ENCODE measurements around the gene LITAF.
"Not testable (repeated sequence)": the region's sequence is repeated elsewhere in the genome, so short reads cannot be mapped to it uniquely, and the experiment has no call there.

The LITAF gene

DNA sequence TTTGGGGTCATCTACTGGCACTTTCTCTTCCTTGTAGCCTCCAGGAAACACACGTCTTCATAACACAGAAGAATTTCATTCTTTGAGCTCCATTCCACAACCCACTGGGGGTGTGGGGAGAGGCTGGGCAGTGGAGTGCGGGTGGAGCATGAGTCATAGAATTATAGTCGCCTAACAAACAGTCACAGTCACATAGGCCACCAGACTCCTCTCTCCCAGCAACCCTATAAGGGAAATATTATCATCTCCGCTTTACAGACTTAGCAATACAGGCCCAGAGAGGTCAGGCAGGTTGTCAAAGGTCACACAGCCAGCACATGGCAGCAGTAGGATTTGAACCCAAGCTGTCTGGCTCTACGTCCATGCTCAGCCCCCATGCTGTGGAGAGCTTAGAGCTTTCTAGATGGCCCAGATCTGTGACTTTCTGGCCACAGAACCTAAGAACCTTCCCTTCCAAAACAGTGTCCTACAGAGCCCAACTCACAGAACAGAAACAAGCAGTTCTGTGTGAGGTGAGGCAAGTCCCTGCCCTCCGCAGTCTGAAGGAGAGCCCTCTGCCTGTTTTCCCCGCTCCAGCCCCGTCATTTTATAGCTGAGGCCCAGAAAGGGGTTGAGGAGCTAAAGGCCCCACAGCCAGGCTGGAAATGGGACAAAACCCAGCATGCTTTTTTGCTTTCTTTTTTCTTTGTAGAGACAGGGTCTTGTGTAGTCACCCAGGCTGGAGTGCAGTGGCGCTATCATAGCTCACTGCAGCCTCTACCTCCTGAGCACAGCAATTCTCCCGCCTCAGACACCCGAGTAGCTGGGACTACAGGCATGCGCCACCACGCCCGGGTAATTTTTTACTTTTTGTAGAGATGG, 10.7 kb upstream of the LITAF start:
- no peak for DNase-seq (ENCODE audit: low read depth in 3 of 3)

DNA sequence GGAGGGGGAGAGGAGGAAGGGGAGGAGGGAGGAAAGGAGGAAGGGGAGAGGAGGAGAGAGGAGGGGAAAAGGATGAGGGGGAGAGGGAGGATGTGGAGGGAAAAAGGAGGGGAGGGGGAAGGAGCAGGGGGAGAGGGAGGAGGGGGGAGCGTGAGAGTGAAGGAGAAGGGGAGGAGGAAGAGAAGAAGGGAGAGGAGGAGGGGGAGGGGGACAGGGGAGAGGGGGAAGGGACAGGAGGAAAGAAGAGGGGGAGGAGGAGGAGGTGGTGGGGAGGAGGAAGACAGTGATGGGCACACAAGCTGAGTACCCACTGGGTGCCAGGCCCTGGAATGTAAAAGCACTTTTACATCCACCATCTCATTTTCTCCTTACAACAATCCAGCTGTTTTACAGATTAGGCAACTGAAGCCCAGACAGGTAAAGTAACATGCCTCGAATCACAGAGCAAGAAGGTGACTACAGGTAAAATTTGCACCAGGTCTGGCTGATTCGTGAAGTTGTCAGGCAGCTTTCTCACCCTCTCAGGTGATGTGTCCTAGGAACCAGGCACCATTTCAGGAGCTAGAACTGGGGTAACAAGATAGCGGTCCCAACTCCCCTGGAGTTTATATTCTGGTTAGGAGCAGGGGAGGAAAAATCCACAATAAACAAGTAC, 10.0 kb upstream of the LITAF start:
- no peak for DNase-seq (ENCODE audit: low read depth in 3 of 3)

DNA sequence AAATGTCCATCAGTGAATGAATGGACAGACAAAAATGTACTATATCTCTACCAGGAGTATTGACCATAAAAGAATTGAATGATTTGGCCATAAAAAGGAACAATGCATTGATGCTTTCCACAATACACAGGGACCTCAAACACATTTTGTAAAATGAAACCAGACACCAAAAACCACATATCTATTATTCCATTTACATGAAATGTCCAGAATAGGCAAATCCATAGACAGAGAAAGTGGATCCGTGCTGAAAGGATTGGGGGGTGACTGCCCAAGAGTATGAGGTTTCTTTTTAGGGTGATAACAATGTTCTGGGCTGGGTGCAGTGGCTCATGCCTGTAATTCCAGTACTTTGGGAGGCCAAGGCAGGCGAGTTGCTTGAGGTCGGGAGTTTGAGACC, 6.9 kb upstream of the LITAF start:
- no peak for DNase-seq (ENCODE audit: low read depth in 3 of 3)

DNA sequence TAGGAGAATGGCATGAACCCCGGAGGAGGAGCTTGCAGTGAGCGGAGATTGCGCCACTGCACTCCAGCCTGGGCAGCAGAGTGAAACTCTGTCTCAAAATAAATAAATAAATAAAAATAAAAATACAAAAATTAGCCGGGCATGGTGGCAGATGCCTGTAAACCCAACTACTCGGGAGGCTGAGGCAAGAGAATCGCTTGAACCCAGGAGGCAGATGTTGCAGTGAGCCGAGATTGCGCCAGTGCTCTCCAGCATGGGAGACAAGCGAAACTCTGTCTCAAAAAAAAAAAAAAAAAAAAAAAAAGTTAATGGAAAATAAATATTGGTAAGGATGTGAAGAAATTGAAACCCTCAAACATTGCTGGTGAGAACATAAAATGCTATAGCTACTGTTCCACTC, 6.4 kb upstream of the LITAF start:
- DNase-seq (ENCODE audit: low read depth in 3 of 3), result not testable (repeated sequence)

DNA sequence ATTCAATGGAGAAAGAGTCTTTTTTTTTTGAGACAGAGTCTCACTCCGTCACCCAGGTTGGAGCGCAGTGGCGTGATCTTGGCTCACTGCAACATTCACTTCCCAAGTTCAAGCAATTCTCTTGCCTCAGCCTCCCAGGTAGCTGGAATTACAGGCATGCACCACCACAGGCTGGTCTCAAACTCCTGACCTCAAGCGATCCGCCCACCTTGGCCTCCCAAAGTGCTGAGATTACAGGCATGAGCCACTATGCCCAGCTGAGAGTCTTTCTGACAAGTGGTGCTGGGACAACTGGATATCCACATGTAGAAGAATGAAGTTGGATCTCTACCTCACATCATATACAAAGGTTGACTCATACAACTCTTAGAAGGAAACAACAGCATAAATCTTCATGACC, 4.9 kb upstream of the LITAF start:
- DNase-seq (ENCODE audit: low read depth in 3 of 3), result not testable (repeated sequence)

DNA sequence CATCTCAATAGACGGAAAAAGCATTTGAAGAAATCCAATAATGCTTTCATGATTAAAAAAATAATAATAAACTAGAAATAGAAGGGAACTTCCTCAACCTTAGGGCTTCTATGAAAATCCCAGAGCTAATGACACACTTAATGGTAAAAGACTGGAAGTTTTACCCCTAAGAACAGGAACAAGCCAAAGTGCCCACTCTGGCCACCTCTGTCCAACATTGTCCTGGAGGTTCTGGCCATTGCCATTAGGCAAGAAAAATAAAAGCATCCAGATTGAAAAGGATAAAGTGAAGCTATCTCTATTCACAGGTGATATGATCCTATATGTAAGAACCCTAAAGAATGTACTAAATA, 2.5 kb upstream of the LITAF start:
- no peak for DNase-seq (ENCODE audit: low read depth in 3 of 3)

DNA sequence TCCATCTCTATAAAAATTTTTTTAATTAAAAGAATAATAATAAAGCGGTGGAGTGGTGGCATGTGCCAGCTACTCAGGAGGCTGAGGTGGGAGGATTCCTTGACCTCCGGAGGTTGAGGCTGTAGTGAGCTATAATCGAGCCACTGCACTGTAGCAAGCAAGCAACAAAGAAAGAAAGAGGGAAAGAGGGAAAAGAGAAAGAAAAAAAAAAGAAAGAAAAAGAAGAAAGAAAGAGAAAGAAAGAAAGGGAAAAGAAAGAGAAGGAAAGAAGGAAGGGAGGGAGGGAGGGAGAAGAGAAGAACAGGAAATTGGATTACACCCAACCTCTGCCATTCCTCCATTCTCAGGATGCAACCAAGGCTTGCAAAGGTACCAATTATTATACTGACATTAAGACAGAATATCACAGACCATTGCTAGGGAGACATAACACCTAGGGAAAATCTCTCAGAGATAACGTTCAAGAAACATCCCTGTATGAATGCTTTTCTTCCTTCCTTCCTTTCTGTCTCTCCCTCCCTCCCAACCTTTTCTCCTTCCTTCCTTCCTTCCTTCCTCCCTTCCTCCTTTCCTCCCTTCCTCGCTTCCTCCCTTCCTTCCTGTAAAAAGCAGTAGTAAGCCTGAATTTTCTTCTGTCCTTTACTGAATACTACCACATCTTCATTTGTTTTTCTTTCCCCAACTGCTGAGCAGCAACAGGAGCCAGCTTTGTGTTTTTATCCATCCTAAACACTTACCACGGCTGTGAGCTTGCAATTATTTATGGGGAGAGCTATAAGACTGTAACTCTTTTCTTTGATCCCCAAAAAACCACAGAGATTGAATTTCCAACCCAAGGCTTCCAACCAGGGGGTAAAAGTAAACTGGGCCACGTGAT, 1.8 kb upstream of the LITAF start:
- no peak for DNase-seq (ENCODE audit: low read depth in 3 of 3)

DNA sequence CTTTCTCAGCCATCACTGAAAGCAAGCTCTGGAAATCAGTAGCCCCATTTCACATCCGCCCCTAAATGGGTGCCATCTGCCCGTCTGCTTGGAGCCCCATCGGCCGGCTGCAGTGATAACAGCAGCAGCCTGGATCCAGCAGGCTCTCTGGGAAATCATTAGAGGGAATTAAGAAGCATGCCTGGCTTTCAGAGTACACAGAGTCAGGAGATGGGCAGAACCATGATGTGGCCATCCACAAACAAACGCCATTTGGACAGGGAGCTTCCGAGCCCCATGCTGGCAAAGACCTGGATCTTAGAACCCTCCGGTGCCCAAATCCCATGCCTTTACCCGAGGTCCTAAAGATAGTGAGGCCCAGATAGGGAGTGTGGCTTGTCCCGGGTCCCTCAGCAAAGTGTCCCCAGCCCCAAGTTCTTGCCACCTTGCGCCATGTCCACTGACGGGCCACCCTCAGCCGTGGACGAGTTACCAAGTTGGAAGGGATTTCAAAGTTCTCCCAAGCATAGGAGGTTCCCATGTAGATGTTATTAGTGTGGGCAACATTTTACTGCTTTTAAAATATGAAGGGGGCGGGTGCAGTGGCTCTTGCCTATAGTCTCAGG, 1.0 kb upstream of the LITAF start:
- DNase-seq (ENCODE audit: low read depth in 3 of 3), result no peak

DNA sequence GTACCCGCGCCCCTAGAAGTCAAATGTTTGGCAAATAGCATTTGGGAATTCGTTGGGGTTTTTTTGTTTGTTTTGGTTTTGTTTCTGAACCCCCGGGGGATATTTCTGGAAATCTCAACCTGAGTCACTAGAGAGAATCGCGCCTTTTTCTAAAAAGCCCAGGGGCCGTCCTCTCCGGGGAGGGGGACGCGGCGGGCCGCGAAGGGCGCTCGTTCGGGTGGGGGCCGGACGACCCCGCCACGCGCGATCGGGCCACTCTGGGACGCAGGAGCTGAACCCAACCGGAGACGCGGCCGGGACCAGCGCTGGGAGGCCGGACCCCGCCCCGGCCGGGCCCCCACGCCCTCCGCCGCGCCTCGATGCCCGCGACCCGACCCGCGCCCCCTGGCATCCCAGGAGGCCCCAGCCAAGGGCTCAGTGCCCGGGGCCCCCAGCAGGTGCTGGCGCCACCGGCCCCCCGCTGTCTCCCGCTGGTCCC, 302 bp downstream of the LITAF start:
- peak in 1 of 3 experiments; percentile 11 for DNase-seq (ENCODE audit: low read depth in 3 of 3)

DNA sequence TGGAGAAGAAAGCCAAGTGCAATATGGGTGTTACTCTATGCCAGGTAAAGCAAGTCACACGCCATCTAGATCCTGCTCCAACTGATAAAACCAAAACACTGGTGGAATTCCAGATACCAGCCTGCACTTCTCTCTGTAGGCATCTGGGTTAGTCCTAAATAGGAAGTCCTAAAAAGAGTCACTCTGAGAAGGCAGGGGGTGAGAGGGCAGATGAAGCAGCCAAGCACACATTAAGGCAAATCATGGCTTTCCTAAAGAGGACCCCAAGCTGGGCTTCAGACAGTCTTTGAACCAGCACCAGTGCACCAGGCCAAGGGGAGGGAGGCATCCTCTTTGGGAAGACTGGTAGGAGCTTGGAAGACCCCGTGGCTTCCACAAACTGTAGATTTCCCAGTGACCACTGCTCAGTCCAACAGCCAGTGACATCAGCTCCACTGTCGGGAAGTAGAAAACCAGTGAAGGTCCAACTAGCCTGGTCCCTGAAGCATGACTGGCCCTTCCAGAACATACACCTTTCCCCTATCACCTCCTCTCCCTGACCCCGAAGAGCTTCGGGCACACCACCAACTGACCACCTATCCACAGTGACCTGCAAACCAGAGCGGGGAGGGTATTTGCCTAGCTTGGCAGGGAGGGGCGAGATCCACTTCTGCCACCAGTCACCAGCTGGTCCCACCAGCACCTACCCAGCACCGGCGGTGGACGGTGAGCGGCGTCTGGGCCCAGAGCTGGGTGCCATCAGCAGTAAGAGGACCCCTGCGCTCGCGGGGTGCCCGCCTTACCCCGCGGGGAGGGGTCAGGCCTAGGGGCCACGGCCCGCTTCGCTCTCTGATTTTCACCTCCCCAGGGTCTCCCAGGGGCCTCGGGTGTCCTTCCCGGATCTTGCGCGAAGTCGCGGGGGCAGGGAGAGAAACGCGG, 1.0 kb downstream of the LITAF start:
- DNase-seq (ENCODE audit: low read depth in 3 of 3), result peak in 1 of 3 experiments; percentile 14

DNA sequence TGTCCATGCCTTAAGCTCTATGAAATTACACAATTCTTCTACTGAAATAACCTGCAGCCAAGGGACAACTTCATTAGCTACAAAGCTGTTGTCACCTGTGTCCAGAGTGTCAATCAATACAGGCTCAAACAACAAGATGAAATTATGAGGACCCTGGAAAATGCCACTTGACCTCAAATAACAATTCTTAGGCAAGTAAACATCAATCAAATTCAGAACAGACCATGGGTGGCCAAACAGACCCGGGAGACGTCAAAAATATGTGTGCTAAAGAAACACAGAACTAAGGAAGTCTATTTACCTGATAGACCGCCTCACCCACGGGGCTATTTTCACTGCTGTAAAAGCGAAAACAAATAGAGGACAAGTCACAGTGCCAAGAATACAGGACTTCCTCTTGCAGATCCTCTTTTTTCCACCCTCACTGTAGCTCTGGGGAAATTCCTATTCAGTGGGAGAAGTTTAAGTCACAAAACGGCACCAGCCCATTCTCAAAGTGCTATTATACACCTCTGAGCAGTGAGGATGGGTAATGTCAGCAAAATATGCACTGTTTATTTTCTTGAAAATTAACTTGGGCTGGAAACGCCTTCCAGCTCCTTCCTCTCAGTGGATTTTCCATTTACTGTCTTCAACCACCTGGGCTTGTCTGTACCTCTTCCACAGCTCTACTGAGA, 2.7 kb downstream of the LITAF start:
- DNase-seq (ENCODE audit: low read depth in 3 of 3), result no peak

DNA sequence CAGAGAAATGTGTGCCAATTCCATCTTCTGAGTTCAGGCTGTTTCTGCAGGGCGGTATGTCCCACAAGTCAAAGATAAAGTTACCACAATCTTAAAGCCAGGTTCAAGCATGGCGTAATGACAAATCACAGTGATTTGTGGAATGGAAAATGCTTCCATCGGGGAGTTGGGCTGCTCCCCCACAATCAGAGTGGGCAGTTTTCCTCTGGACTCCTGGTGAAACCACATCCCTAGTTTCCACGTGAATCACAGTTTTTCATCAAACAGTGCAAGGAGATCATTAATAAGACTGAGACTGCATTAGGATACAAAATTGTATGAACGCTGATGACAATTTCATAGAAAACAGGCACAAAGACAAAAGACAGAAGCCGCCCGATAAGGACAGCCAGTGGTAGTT, 3.6 kb downstream of the LITAF start:
- no peak for DNase-seq (ENCODE audit: low read depth in 3 of 3)

DNA sequence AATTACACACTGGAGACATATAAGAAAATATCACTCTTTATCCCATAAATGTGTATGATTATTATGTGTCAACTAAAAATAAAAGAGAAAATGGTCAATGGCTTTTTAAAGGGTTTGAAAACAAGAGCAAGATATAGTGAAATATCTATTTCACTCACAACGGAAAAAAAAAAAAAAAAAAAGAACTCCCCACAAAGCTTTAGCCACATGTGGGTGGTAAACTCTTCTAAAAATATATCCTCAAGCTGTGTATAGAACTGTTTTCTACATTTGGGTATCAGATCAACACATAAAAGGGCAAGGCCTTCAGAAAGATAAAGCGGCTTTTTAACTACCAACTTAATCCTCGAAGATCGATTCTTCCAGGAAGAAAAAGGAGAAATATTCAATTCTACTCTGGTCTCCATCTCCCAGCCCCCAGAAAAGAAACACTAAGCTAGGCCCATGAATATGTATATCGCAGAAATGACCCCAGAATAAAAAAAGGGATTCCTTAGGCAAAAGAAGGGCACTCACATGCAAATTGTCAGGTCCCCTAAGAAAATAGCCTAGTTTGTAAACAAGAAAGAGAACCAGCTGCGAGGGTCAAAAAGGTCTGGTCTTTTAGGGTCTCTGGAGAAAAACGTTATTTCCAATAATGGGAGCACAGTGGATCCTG, 4.4 kb downstream of the LITAF start:
- no peak for DNase-seq (ENCODE audit: low read depth in 3 of 3)

DNA sequence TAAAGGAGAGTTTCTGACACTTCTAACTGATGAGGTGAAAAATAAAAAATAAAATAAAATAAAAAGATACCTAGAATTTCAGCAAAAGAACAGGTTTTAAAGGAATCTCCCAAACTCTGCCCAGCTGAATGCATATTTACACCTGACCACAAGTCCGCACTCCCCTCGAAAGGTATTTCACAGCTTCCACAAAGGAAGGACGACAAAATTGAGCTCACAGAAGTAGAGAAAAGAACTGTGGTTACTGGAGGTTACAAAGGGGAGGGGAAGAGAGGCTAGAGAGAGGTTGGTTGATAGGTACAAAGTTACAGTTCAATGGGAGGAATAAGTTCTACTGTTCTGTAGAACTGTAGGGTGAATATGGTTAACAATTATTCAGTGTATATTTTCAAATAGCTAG, 5.0 kb downstream of the LITAF start:
- DNase-seq (ENCODE audit: low read depth in 3 of 3), result no peak

DNA sequence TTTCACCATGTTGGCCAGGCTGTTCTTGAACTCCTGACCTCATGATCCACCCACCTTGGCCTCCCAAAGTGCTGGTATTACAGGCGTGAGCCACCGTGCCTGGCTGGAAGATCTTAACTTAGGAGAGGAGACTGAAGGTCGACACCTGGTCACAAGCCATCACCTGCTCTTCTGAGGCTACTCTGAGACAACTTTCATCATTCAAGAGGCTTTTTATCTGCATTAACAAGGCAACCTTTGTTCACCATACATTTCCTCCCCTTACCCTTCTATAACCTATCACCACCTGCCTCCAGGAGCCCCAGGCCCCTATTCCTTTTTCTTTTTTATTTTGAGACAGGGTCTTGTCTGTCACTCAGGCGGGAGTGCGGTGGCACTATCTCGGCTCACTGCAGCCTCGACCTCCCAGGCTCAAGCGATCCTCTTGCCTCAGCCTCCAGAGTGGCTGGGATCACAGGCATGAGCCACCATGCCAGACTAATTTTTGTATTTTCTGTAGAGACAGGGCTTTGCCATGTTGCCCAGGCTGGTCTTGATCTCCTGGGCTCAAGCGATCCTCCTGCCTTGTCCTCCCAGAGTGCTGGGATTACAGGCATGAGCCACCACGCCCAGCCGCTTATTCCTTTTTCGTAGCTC, 6.2 kb downstream of the LITAF start:
- DNase-seq (ENCODE audit: low read depth in 3 of 3), result no peak

DNA sequence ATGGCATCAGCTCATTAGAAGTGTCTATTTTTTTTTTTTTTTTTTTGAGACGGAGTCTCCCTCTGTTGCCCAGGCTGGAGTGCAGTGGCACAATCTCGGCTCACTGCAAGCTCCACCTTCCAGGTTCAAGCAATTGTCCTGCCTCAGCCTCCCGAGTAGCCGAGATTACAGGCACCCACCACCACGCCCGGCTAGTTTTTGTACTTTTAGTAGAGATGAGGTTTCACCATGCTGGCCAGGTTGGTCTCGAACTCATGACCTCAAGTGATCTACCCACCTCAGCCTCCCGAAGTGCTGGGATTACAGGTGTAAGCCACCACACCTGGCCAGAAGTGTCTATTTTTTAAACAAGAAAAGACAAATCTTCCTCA, 9.4 kb downstream of the LITAF start:
- not testable (repeated sequence) for DNase-seq (ENCODE audit: low read depth in 3 of 3)

DNA sequence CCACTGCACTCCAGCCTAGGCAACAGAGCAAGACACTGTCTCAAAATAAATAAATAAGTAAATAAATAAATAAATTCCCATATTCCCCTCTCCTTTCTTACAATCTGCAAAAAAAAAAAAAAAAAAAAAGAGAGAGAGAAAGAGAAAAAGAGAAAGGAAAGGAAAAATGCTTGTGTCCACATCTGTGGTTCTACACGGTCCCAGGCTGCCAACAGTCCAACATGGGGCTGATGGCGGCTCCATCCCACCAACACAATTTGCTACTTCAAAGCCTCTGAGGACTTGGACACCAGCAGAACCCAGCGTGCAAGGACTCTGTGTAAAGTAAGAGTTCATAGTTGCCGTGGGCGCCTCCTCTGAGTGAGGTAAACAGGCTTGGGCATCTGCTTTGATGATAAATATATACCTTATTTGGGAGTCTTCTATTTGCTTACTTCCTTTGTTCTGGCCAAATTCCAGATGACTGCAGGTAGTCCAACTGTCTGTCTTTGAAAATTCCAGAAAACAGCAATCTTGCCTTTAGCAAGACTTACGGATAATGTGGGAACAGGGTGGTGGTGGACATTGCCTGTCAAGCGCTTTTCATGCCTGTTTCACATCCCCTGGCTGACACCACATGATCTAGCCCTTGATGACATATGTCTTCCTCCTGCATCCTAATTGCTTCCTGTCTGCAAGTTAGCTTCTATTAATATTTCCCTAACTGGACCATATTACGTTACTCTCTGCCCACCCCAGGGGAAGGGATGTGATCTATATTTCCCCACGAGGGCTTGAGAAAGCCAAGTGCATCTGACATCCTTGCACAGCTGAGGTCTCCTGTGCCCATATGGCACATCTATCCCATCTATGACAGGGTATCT, 10.1 kb downstream of the LITAF start:
- DNase-seq (ENCODE audit: low read depth in 3 of 3), result no peak

DNA sequence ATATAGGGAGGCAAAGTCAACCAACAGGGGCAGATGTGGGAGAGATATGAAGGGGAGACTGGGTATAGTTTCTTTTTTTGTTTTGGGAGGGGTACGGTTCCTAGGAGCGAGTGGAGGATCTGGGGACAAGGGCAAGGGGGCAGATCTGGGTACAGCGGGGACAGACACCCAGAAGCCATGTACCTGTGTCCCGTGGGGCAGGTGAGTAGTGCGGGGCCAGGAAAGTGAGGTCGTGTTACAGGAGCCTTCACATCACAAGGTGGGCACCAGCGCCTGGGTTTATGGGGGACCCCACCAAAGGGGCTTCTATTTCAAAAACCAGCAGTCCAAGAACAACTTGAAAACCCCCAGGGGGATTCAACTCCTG, 11.5 kb downstream of the LITAF start:
- DNase-seq (ENCODE audit: low read depth in 3 of 3), result no peak

Measured in stimulated activated CD4-positive, alpha-beta T cell treated with anti-CD3 and anti-CD28 coated beads, TNF-alpha, amount 100 ng/mL, for 24 hours (primary cell).